Keratinocyte (primary cell): ENCODE data around the gene CA12. TPM values are rescaled to one million over a fixed set of nuclear protein-coding genes. Genes with fewer than 3 reads are reported as not detected.

Source experiments
- DNase-seq: peaks from one replicate; pipeline ENCODE4 v3.0.0-alpha.2; 2011; ENCODE audit warnings: low read depth, missing footprints, low spot score
- FAIRE-seq: peaks from 2 replicates; lab custom pipeline; 2011; peaks lifted over from hg19 to GRCh38; lab: Jason Lieb, UNC
- H2AFZ ChIP-seq: 2 replicates; pipeline ENCODE4 v1.6.0; 2012; ENCODE audit warnings: low read length, control low read depth, inconsistent platforms; ENCODE audit not compliant: control insufficient read depth
- H3K27ac ChIP-seq: 2 replicates; pipeline ENCODE4 v1.5.1; 2011; ENCODE audit warnings: low read length; ENCODE audit not compliant: control insufficient read depth, insufficient read depth
- H3K27me3 ChIP-seq: 3 replicates; pipeline ENCODE4 v1.6.0; 2011; ENCODE audit warnings: low read length; ENCODE audit not compliant: control insufficient read depth, insufficient read depth; ENCODE audit errors: extremely low read depth
- H3K36me3 ChIP-seq, 2 experiments: 2 replicates in 1 of 2; 3 replicates in 1 of 2; pipeline ENCODE4 v1.5.1; 2011; ENCODE audit warnings: low read length in 2 of 2, mild to moderate bottlenecking in 1 of 2; ENCODE audit not compliant: control insufficient read depth in 2 of 2, insufficient read depth in 2 of 2; ENCODE audit errors: extremely low read depth in 1 of 2
- H3K4me1 ChIP-seq: 3 replicates; pipeline ENCODE4 v1.5.1; 2011; ENCODE audit warnings: low read length; ENCODE audit not compliant: control insufficient read depth, insufficient read depth; ENCODE audit errors: extremely low read depth
- H3K4me2 ChIP-seq: 3 replicates; pipeline ENCODE4 v1.6.0; 2011; ENCODE audit warnings: low read depth, low read length; ENCODE audit not compliant: control insufficient read depth, insufficient read depth; ENCODE audit errors: extremely low read depth
- H3K4me3 ChIP-seq, 3 experiments: fragments of 200-600 bp in 1 of 3; sonication (generic) in 1 of 3; 2 replicates in 2 of 3; 3 replicates in 1 of 3; pipeline ENCODE4 v1.5.1; 2011 to 2016; ENCODE audit warnings: low read length in 3 of 3, mild to moderate bottlenecking in 3 of 3, control low read depth in 2 of 3, inconsistent platforms in 1 of 3, low read depth in 1 of 3, mixed read lengths in 1 of 3, mixed run types in 1 of 3, moderate library complexity in 1 of 3; ENCODE audit not compliant: control insufficient read depth in 2 of 3, insufficient read depth in 2 of 3; ENCODE audit errors: extremely low read depth in 1 of 3
- H3K79me2 ChIP-seq: 2 replicates; pipeline ENCODE4 v1.6.0; 2012; ENCODE audit warnings: low read length; ENCODE audit not compliant: control insufficient read depth, insufficient read depth
- H3K9ac ChIP-seq: 3 replicates; pipeline ENCODE4 v1.6.0; 2011; ENCODE audit warnings: low read length; ENCODE audit not compliant: control insufficient read depth, insufficient read depth; ENCODE audit errors: extremely low read depth
- H3K9me1 ChIP-seq: 3 replicates; pipeline ENCODE4 v1.6.0; 2011; ENCODE audit warnings: low read length; ENCODE audit not compliant: control insufficient read depth, insufficient read depth; ENCODE audit errors: extremely low read depth
- H3K9me3 ChIP-seq: 2 replicates; pipeline ENCODE4 v1.5.1; 2012; ENCODE audit warnings: low read depth, low read length; ENCODE audit not compliant: control insufficient read depth
- H4K20me1 ChIP-seq: 3 replicates; pipeline ENCODE4 v1.6.0; 2011; ENCODE audit warnings: low read length; ENCODE audit not compliant: control insufficient read depth, insufficient read depth; ENCODE audit errors: extremely low read depth
- CTCF ChIP-seq, 3 experiments: IDR thresholded peaks in 1 of 3; conservative IDR thresholded peaks in 1 of 3; optimal IDR thresholded peaks in 1 of 3; 2 replicates in 2 of 3; 3 replicates in 1 of 3; pipeline versions ENCODE3 to v1.5.1; 2011; ENCODE audit warnings: low read length in 3 of 3, mild to moderate bottlenecking in 3 of 3, moderate library complexity in 2 of 3, control low read depth in 1 of 3, inconsistent platforms in 1 of 3; ENCODE audit not compliant: insufficient read depth in 2 of 3; ENCODE audit errors: extremely low read depth in 1 of 3
- EZH2 ChIP-seq: IDR thresholded peaks from one replicate; pipeline ENCODE4 v1.6.1; 2012; ENCODE audit warnings: inconsistent platforms, mild to moderate bottlenecking, low read length, moderate library complexity
- dilution Hi-C: fragments of 300-500 bp; cut with MboI; formaldehyde crosslinking; loops from one replicate; pipeline ENCODE4 v1.7.0; 2020; ENCODE audit warnings: low sequenced_read_pairs; ENCODE audit not compliant: extremely low pct_ligation_motif_present
- polyA plus RNA-seq, 5 experiments: library from polyadenylated mRNA; depleted of rRNA in 3 of 5; stranded (reverse) in 3 of 5; stranded (forward) in 1 of 5; unstranded in 1 of 5; fragments of >200 nt; gene quantifications; 1 replicate in 1 of 5; 2 replicates in 3 of 5; 3 replicates in 1 of 5; pipeline versions ENCODE4 v1.2.1 to v1.2.3, GENCODE V29; 2011 to 2012; ENCODE audit warnings: missing spikeins in 2 of 5, low read depth in 1 of 5, low replicate concordance in 1 of 5

Gene CA12
- polyA plus RNA-seq, 1 donor (not counting 4 experiments of a cell fraction or from before 2014, with no cell fraction given): 158 TPM

- dilution Hi-C loops: no loop called here
- H3K4me2 ChIP-seq: peak overlapping the region; percentile 26
- no peak overlapping the region for H3K4me3 ChIP-seq
- no peaks in the 10 kb centered on the region for H3K27me3 ChIP-seq
- H3K79me2 ChIP-seq: peaks cover 4% of the 10 kb centered on the region
- H3K9me3 ChIP-seq: no peaks in the 10 kb centered on the region
- peaks cover 9% of the 10 kb centered on the region for H3K9me1 ChIP-seq
- TF ChIP-seq CTCF (optimal IDR thresholded peaks at IDR 0.05 in 1 of 3, IDR thresholded peaks at IDR 0.05 in 1 of 3, conservative IDR thresholded peaks at IDR 0.05 in 1 of 3; ENCODE audit: extremely low read depth in 1 of 3, insufficient read depth in 2 of 3, low read length in 3 of 3) (no peak), EZH2 (no peak)
- H3K4me1 ChIP-seq: peaks cover 68% of the 10 kb centered on the region
- H3K27ac ChIP-seq: peak overlapping the region; percentile 1
- H2AFZ ChIP-seq: no peak overlapping the region
- DNase-seq: no peak
- H3K36me3 ChIP-seq: peaks cover 4 to 9% of the 10 kb centered on the region in 2 experiments
- peak; percentile 5 for FAIRE-seq
- no peaks in the 10 kb centered on the region for H4K20me1 ChIP-seq
- H3K9ac ChIP-seq: no peak overlapping the region
Observed at GRCh38 chr15:63350178-63350621, 31.4 kb downstream of the CA12 start.

GRCh38 chr15:63349621-63350020 lies 32.0 kb downstream of the CA12 start:
- Histone ChIP-seq H3K27me3 (no peaks in the 10 kb centered on the region), H3K9me1 (peaks cover 9% of the 10 kb centered on the region), H3K9ac (no peak overlapping the region), H3K4me3 (no peak overlapping the region), H2AFZ (no peak overlapping the region), H3K36me3 (peaks cover 3 to 12% of the 10 kb centered on the region in 2 experiments), H3K4me1 (peaks cover 73% of the 10 kb centered on the region), H3K27ac (peak overlapping the region; percentile 95), H3K79me2 (peaks cover 2% of the 10 kb centered on the region), H3K4me2 (peak overlapping the region; percentile 72), H4K20me1 (no peaks in the 10 kb centered on the region), H3K9me3 (no peaks in the 10 kb centered on the region)
- no peak for DNase-seq
- FAIRE-seq: no peak
- dilution Hi-C loops: no loop called here
- TF ChIP-seq CTCF (optimal IDR thresholded peaks at IDR 0.05 in 1 of 3, IDR thresholded peaks at IDR 0.05 in 1 of 3, conservative IDR thresholded peaks at IDR 0.05 in 1 of 3; ENCODE audit: extremely low read depth in 1 of 3, insufficient read depth in 2 of 3, low read length in 3 of 3): no peak
- TF ChIP-seq EZH2: no peak
